Epithelial cell of proximal tubule (primary cell): Measurements from ENCODE around the gene CAPN13. TPM values are rescaled to one million over a fixed set of nuclear protein-coding genes. Genes with fewer than 3 reads are reported as not detected.

Experiments used
- DNase-seq: peaks from one replicate; pipeline ENCODE4 v3.0.0-alpha.2; 2011; ENCODE audit warnings: low read depth
- H3K4me3 ChIP-seq: 2 replicates; pipeline ENCODE4 v1.5.1; 2011; ENCODE audit warnings: low read depth, mild to moderate bottlenecking, low read length
- total RNA-seq: library from RNA; depleted of rRNA; stranded (reverse); fragments of >200 nt; gene quantifications from 2 replicates; pipeline ENCODE4 v1.2.3, GENCODE V29; 2015
- TF ChIP-seq, protein P1 (sequence below): conservative IDR thresholded peaks from 2 replicates; pipeline ENCODE4 v1.5.1; 2012; ENCODE audit warnings: low read depth, mild to moderate bottlenecking, low read length

The CAPN13 gene
- total RNA-seq, 1 donor from 2014 or later: 0.63 TPM

DNA sequence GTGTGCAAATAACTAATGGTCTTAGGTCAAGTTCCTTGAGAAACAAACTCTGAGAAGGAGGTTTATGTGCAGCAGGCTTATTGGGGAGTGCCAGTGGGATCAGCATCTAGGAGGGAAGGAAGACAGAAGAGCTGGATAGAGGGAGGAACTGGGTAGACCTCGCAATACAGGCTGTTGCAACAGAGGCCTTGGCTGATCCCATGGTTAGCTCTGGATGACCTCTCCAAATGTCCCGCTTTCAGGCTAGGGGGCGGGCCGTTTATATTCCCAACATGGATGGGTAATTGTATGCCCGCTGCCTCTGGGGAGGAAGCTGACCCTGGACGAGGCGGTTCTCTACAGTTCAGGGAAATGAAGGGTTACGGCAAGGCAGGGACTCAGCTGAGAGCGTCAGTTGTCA lies 14.7 kb upstream of the CAPN13 start:
- no peak for DNase-seq
- no peak overlapping the region for H3K4me3 ChIP-seq
- TF ChIP-seq, protein P1, sequence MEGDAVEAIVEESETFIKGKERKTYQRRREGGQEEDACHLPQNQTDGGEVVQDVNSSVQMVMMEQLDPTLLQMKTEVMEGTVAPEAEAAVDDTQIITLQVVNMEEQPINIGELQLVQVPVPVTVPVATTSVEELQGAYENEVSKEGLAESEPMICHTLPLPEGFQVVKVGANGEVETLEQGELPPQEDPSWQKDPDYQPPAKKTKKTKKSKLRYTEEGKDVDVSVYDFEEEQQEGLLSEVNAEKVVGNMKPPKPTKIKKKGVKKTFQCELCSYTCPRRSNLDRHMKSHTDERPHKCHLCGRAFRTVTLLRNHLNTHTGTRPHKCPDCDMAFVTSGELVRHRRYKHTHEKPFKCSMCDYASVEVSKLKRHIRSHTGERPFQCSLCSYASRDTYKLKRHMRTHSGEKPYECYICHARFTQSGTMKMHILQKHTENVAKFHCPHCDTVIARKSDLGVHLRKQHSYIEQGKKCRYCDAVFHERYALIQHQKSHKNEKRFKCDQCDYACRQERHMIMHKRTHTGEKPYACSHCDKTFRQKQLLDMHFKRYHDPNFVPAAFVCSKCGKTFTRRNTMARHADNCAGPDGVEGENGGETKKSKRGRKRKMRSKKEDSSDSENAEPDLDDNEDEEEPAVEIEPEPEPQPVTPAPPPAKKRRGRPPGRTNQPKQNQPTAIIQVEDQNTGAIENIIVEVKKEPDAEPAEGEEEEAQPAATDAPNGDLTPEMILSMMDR: no peak

DNA sequence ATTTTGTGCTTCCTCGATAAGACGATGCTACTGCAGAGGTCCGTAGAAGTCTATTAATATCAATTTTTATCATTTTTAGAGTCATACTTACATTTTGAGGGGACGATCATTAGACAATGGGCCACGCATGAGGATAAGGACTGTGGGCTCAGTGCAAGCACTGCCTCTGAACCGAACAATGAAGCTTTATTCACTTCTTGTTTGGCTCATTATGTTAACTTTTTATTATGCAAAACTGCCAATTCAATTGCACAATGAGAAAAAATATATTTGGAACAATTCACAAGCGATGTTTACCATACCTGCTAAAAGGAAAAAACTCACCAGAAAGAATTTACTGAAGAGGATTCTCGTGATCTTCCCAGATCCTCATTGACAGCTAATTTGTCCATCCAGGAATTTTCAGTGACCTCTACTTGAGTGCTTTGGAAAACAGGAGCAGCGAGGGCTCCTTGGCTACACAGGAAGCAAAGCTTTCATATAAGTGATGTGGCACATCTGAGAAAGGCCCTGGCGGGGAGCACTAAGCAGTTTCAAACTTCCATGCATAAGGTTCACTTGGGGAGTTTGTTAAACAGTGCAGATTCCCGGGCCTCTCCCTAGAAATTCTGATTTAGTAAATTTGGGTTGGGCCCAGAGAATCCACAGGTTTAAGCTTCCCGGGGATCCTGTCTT lies 13.3 kb upstream of the CAPN13 start:
- TF ChIP-seq, protein P1: no peak
- no peak overlapping the region for H3K4me3 ChIP-seq
- no peak for DNase-seq

DNA sequence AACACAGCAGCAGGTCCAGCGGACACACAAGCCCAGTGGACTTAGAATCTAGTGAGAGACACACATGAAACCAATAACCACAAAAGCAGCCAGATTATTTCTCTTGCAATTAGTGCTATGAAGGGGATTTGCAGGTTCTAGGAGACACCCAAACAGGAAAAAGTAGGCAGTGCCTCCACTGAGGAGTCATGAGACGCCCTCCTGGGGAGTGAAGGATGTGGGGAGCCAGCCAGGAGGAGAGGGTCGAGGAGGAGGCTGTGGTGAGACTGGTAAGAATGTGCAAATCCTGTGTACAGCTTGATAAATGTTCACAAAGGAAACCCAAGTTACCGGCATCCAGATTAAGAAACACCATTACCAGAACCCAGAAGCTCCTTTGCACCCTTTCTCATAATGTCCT lies 2.7 kb upstream of the CAPN13 start:
- TF ChIP-seq, protein P1: no peak
- H3K4me3 ChIP-seq: no peak overlapping the region
- no peak for DNase-seq

DNA sequence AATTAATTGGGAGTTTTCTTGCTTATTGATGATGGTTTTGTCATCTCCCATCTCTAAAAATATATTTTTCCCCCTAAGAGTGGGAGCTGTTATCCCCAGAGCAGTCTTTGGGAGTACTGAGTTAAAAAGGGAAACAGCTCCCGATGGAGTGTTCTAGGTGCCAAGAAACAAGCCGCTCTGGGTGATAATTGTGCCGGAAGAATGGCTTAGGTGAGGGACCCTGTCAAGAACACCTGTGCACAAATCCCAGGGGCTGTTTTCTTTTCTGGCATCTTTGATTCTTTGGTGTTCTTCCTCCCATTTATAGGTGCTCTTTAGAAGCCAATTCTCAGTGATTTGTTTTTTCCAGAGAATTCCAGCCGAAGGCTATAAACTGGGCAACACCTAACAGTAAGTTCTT lies 1.4 kb upstream of the CAPN13 start:
- no peak for DNase-seq
- TF ChIP-seq, protein P1: no peak
- H3K4me3 ChIP-seq: no peak overlapping the region

DNA sequence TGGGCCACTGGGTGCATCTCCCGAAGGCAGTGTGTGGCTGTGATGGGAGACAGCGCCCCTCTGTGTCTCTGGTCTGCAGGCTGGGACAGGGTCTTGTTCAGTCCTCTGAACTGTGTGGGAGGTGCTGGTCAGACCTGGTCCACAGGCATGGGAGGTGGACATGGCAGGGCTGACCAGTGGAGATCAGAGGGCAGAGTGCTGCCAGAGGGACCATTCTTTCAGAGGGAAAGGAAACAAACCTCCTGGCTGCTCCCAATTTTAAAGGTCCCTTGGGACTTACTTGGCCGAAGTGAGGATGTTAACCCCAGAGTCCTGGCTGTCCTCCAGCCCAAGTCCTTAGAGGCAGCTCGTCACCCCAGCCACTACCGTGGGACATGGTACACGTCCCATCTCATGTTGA lies 4.0 kb downstream of the CAPN13 start:
- H3K4me3 ChIP-seq: no peak overlapping the region
- DNase-seq: no peak
- TF ChIP-seq, protein P1: no peak

DNA sequence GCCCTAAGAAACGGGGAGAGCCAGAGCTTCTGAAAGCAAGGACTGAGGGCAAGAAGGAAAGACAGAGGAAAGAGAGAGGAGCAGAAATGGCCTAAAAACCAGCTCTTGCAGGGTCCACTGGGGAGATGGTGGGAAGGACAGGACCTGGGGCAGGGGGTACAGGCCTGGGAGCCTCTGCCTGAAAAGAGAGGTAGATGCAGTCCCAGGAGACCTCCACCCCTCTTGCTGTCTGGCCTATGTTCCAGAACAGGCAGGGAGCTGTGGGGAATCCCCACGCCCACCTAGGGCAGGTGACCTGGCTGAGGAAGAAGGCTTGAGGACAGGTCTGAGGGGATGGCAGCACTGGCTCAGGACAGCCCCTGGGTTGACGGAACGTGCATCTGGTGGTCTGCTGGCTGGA lies 4.6 kb downstream of the CAPN13 start:
- TF ChIP-seq, protein P1: no peak
- H3K4me3 ChIP-seq: no peak overlapping the region
- DNase-seq: no peak

DNA sequence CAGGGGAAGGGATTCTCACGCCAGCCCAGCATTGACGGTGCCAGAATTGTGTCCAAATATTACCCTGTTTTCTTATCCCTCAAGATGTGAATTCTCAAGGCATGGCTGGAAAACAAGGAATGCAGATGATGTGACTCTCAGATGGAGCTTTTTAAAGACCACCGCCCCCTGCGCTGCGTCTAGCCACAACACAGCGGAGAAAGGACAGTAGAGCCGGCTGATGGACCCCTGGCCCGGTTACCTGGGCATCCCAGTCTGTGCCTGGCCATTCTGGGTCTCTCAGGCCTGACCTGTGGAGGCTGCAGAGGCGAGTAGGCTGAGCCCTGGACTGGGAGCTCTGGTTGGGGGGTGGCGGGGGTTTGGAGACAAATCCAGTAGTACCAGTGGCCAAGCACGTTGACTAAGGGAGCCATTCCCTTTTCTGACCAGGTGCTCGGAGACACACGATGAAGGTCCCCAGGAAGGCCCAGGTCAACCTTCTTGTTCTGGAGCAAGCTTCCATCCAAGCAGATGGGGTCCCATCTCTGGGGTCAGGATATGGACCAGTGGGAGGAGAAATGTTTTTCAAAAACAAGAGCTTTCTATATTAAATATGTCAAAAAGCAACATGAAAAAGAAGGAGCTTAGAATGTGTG lies 5.3 kb downstream of the CAPN13 start:
- DNase-seq: no peak
- no peak overlapping the region for H3K4me3 ChIP-seq
- TF ChIP-seq, protein P1: no peak
